MCF 10A (cell line): ENCODE data around the gene SMIM44. TPM values are rescaled to one million over a fixed set of nuclear protein-coding genes. Genes with fewer than 3 reads are reported as not detected.

Experiments
- BruUV-seq: library from RNA; stranded (reverse); fragments of 400-500 nt; replicated peaks from 2 replicates; lab custom pipeline; 2021; lab: Mats Ljungman, UMichigan
- CTCF ChIA-PET: fragments of 300-600 bp; sonication (Branson Sonifier 250); formaldehyde crosslinking; extraction: SDS; loops from one replicate; lab custom pipeline; 2021; ENCODE audit warnings: antibody characterized with exemption, inconsistent platforms; lab: Yijun Ruan, JAX
- POLR2A ChIA-PET: fragments of 300-600, 350-650 bp; sonication (Branson Sonifier 250); formaldehyde crosslinking; extraction: SDS; loops from one replicate; lab custom pipeline; 2020; ENCODE audit warnings: antibody characterized with exemption, inconsistent platforms; lab: Yijun Ruan, JAX
- DNase-seq: peaks from one replicate; pipeline ENCODE4 v3.0.0-alpha.2; 2018; ENCODE audit not compliant: unreplicated experiment
- H3K27ac Mint-ChIP-seq: one replicate; pipeline ENCODE4 v1.8.0; 2022; ENCODE audit warnings: mild to moderate bottlenecking, low read depth, mixed read lengths; ENCODE audit not compliant: unreplicated experiment
- H3K27me3 Mint-ChIP-seq: one replicate; pipeline ENCODE4 v1.8.0; 2022; ENCODE audit warnings: mixed read lengths; ENCODE audit not compliant: insufficient read depth, unreplicated experiment
- H3K36me3 Mint-ChIP-seq: one replicate; pipeline ENCODE4 v1.8.0; 2022; ENCODE audit warnings: mild to moderate bottlenecking, moderate library complexity, mixed read lengths; ENCODE audit not compliant: insufficient read depth, unreplicated experiment
- H3K4me1 Mint-ChIP-seq: one replicate; pipeline ENCODE4 v1.8.0; 2022; ENCODE audit warnings: mixed read lengths; ENCODE audit not compliant: insufficient read depth, unreplicated experiment
- H3K4me3 Mint-ChIP-seq: one replicate; pipeline ENCODE4 v1.8.0; 2022; ENCODE audit warnings: mild to moderate bottlenecking, moderate library complexity, mixed read lengths; ENCODE audit not compliant: unreplicated experiment
- H3K9me3 Mint-ChIP-seq: one replicate; pipeline ENCODE4 v1.8.0; 2022; ENCODE audit warnings: mixed read lengths; ENCODE audit not compliant: unreplicated experiment
- CTCF ChIP-seq: fragments of 200-600 bp; IDR thresholded peaks from one replicate; pipeline ENCODE4 v1.8.0; 2022; ENCODE audit warnings: antibody characterized with exemption, mild to moderate bottlenecking; ENCODE audit not compliant: unreplicated experiment
- intact Hi-C: fragments of 100-400 bp; cut with micrococcal nuclease; formaldehyde crosslinking; loops from 2 replicates; pipeline ENCODE4 v1.14.1; 2022
- total RNA-seq: library from RNA; stranded (reverse); gene quantifications from 2 replicates; pipeline ENCODE4 v1.2.3, GENCODE V29; 2022

The SMIM44 gene
- total RNA-seq, 1 experiment from 2014 or later: not detected

GRCh38 chr19:3464587-3465235 is 18.5 kb downstream of the SMIM44 start:
- ChIA-PET POLR2A (no interaction called here), CTCF (interaction anchor here (0.7 to 1.5 kb wide), 3 partner anchors 8 to 392 kb away, joined by 3 to 9 read pairs (median 5); no protein-coding TSS in a partner anchor)
- TF ChIP-seq CTCF: no peak
- H3K36me3 Mint-ChIP-seq: peaks cover 83% of the 10 kb centered on the region
- H3K27me3 Mint-ChIP-seq: no peaks in the 10 kb centered on the region
- no peak overlapping the region for H3K27ac Mint-ChIP-seq
- no TSS peak for BruUV-seq
- H3K4me3 Mint-ChIP-seq: no peak overlapping the region
- no peak for DNase-seq
- intact Hi-C loops: no loop called here
- no peaks in the 10 kb centered on the region for H3K9me3 Mint-ChIP-seq
- no peaks in the 10 kb centered on the region for H3K4me1 Mint-ChIP-seq

- POLR2A ChIA-PET: no interaction called here
- CTCF ChIA-PET: interaction anchor here (1.0 to 1.5 kb wide), 2 partner anchors 9 to 140 kb away, joined by 3 to 9 read pairs; no protein-coding TSS in a partner anchor
Measured at GRCh38 chr19:3463714-3464586, 19.3 kb downstream of the SMIM44 start.

GRCh38 chr19:3462991-3463713 is 20.1 kb downstream of the SMIM44 start:
- Mint-ChIP-seq H3K36me3 (peaks cover 85% of the 10 kb centered on the region), H3K4me1 (no peaks in the 10 kb centered on the region), H3K27ac (no peak overlapping the region), H3K27me3 (no peaks in the 10 kb centered on the region), H3K9me3 (no peaks in the 10 kb centered on the region), H3K4me3 (no peak overlapping the region)
- ChIA-PET CTCF (no interaction called here), POLR2A (no interaction called here)
- DNase-seq: no peak
- TF ChIP-seq CTCF: no peak
- TSS peak; percentile 28 for BruUV-seq
- intact Hi-C loops: no loop called here

More at GRCh38 chr19:3463714-3464586, 19.3 kb downstream of the SMIM44 start:
- no peaks in the 10 kb centered on the region for H3K27me3 Mint-ChIP-seq
- no peak overlapping the region for H3K27ac Mint-ChIP-seq
- no peak for TF ChIP-seq CTCF
- no peak for DNase-seq
- no peaks in the 10 kb centered on the region for H3K4me1 Mint-ChIP-seq
- H3K36me3 Mint-ChIP-seq: peaks cover 85% of the 10 kb centered on the region
- intact Hi-C loops: no loop called here
- BruUV-seq: no TSS peak
- no peaks in the 10 kb centered on the region for H3K9me3 Mint-ChIP-seq
- no peak overlapping the region for H3K4me3 Mint-ChIP-seq
